Measurements from ENCODE around the gene SLC49A4.

Gene SLC49A4

DNA sequence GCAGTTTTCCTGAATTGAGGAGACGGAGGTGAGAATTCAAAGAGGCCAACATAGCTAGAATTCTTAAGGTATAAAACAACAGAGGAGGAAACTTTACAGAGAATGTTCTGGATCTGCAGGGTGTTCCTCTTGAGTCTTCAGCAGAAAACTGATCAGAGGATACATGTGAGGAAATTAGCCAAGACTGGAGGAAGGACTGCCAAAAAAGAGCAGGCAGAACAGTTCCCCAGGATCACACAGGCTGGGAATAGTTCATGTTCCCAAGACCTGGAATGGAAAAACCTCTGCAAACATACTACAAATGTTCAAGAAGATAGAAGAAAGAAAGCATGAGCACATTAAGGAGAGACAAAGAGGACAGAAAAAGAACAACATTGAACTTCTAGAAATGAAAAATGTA lies 7.5 kb downstream of the SLC49A4 start:
- Histone ChIP-seq H3K27me3 (ENCODE audit: control insufficient read depth, insufficient read depth, low read length, poor library complexity, severe bottlenecking) (no peaks in the 10 kb centered on the region), H3K36me3 (ENCODE audit: control insufficient read depth, insufficient read depth, low read length) (no peaks in the 10 kb centered on the region), H3K27ac (ENCODE audit: insufficient read depth, low read depth, low read length, poor library complexity, severe bottlenecking) (no peak overlapping the region), H3K4me3 (ENCODE audit: insufficient read depth, low read depth, low read length) (no peak overlapping the region), H3K9me3 (ENCODE audit: control insufficient read depth, low read length) (no peaks in the 10 kb centered on the region), H3K4me1 (ENCODE audit: control insufficient read depth, insufficient read depth, low read length) (no peaks in the 10 kb centered on the region)
- 90 to 96% methylated on average over 1 of the region's 1 CpG for WGBS, 2 experiments

DNA sequence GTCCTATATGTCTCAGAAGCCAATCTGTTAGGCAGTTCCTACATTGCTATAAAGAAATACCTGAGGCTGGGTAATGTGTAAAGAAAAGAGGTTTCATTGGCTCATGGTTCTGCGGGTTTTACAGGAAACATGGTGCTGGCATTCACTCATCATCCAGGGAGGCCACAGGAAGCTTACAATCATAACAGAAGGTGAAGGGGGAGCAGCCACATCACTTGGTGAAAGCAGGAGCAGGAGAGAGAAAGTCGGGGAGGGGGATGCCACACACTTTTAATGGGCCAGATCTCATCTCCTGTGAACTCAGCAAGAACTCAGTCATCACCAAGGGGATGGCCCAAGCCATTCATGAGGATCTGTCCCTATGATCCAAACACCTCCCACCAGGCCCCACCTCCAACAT lies 9.1 kb downstream of the SLC49A4 start:
- 85 to 89% methylated on average over 2 of the region's 2 CpGs for WGBS, 2 experiments
- no peak overlapping the region for H3K27ac ChIP-seq (ENCODE audit: insufficient read depth, low read depth, low read length, poor library complexity, severe bottlenecking)

DNA sequence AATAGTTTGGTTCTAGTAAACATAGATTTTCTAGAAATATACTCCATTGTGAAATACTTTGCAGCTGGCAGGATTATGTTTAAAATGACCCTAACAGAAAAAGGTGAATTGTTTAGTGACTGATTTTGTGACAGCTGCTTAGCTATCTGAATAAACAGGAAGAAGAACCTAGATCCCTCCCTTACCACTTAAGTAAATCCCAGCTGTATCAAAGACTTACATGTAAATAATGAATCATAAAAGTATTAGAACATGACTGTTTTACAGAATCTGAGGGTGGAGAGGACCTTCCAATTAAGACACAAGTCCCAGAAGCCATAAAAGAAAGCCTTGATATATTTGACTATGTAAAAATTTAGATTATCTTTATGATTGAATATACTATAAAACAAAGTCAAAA lies 15.9 kb downstream of the SLC49A4 start:
- Histone ChIP-seq H3K27me3 (ENCODE audit: control insufficient read depth, insufficient read depth, low read length, poor library complexity, severe bottlenecking) (no peaks in the 10 kb centered on the region), H3K36me3 (ENCODE audit: control insufficient read depth, insufficient read depth, low read length) (no peaks in the 10 kb centered on the region), H3K4me3 (ENCODE audit: insufficient read depth, low read depth, low read length) (no peak overlapping the region), H3K4me1 (ENCODE audit: control insufficient read depth, insufficient read depth, low read length) (no peaks in the 10 kb centered on the region), H3K9me3 (ENCODE audit: control insufficient read depth, low read length) (no peaks in the 10 kb centered on the region), H3K27ac (ENCODE audit: insufficient read depth, low read depth, low read length, poor library complexity, severe bottlenecking) (no peak overlapping the region)

More for the DNA sequence above, 9.1 kb downstream of the SLC49A4 start:
- Histone ChIP-seq H3K9me3 (ENCODE audit: control insufficient read depth, low read length) (no peaks in the 10 kb centered on the region), H3K36me3 (ENCODE audit: control insufficient read depth, insufficient read depth, low read length) (no peaks in the 10 kb centered on the region), H3K4me3 (ENCODE audit: insufficient read depth, low read depth, low read length) (no peak overlapping the region), H3K27me3 (ENCODE audit: control insufficient read depth, insufficient read depth, low read length, poor library complexity, severe bottlenecking) (no peaks in the 10 kb centered on the region), H3K4me1 (ENCODE audit: control insufficient read depth, insufficient read depth, low read length) (no peaks in the 10 kb centered on the region)

DNA sequence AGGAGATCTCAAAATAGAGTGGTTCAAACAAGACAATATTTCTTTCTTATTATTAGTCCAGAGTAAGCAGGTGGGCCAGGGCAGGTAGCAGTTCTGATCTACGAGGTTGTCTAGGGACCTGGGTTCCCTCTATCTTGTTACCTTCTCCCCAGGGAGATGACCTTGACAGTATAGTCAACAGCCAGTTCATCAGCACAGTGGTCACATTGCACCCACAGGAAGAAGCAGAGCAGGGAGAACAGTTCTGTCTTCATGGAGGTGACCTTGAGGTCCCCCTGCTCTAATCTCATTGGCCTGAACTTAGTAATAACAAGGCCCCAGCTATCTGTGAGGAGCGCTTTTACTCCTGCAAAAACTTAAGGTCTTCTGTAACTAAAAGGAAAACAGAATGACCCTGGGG lies 21.7 kb downstream of the SLC49A4 start:
- no peaks in the 10 kb centered on the region for H3K27me3 ChIP-seq (ENCODE audit: control insufficient read depth, insufficient read depth, low read length, poor library complexity, severe bottlenecking)
- 97 to 98% methylated on average over 2 of the region's 2 CpGs for WGBS, 2 experiments
- H3K27ac ChIP-seq (ENCODE audit: insufficient read depth, low read depth, low read length, poor library complexity, severe bottlenecking): no peak overlapping the region
- no peak overlapping the region for H3K4me3 ChIP-seq (ENCODE audit: insufficient read depth, low read depth, low read length)
- no peaks in the 10 kb centered on the region for H3K36me3 ChIP-seq (ENCODE audit: control insufficient read depth, insufficient read depth, low read length)
- H3K4me1 ChIP-seq (ENCODE audit: control insufficient read depth, insufficient read depth, low read length): no peaks in the 10 kb centered on the region
- no peaks in the 10 kb centered on the region for H3K9me3 ChIP-seq (ENCODE audit: control insufficient read depth, low read length)

DNA sequence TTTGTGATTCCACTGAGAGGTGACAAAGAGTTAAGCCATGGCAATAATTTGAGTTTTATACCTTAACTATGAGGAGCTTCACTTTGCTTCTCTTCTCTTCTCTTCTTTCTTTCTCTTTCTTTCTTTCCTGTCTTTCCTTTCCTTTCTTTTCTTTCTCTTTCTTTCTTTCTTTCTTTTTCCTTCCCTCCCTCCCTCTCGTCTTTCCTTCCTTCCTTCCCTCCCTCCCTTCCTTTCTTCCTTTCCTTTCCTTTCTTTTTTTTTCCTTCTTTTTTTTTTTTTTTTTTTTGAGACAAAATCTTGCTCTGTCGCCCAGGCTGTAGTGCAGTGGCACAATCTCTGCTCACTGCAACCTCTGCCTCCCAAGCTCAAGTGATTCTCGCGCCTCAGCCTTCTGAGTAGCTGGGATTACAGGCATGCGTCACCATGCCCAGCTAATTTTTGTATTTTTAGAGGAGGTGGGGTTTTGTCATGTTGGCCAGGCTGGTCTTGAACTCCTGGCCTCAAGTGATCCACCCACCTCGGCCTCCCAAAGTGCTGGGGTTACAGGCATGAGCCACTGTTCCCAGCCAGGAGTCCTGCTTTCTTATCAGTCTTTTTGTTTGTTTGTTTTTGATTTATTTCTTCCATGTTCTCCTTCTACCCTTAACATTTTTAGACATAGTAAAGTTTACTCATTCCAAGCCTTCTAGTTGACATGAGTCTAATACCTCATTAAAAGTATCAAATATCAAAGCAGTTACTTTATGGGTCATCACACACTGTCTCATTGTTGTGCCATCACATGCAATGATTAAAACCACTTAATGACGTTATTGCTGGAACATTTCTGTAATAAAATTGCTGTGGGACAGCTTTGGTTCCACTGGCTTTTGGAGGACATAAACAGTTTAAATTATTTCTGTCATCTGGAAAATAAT lies 29.9 kb downstream of the SLC49A4 start:
- H3K36me3 ChIP-seq (ENCODE audit: control insufficient read depth, insufficient read depth, low read length): no peaks in the 10 kb centered on the region
- 82 to 93% methylated on average over 7 of the region's 7 CpGs for WGBS, 2 experiments

DNA sequence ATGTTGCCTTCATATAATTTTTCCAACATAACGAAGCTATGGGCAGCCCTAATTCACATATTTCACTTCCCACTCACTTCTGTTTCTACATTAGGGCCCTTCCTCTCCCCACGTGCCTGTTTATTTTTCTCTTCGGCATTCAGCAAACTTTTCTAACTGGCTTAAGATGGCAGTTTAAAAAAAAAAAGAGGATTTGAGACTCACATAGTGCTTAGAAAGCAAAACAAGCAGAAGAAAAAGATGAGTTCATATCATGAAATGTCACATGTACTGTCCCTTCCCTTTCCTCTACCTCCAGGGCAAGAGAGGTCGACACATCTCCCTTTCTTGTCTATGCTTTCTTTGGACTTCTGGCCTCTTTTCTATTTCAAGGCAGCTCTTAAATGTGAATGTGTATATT lies 30.6 kb downstream of the SLC49A4 start:
- 93 to 94% methylated on average over 4 of the region's 4 CpGs for WGBS, 2 experiments
- Histone ChIP-seq H3K36me3 (ENCODE audit: control insufficient read depth, insufficient read depth, low read length) (no peaks in the 10 kb centered on the region), H3K27ac (ENCODE audit: insufficient read depth, low read depth, low read length, poor library complexity, severe bottlenecking) (no peak overlapping the region), H3K9me3 (ENCODE audit: control insufficient read depth, low read length) (no peaks in the 10 kb centered on the region), H3K4me3 (ENCODE audit: insufficient read depth, low read depth, low read length) (no peak overlapping the region), H3K4me1 (ENCODE audit: control insufficient read depth, insufficient read depth, low read length) (no peaks in the 10 kb centered on the region), H3K27me3 (ENCODE audit: control insufficient read depth, insufficient read depth, low read length, poor library complexity, severe bottlenecking) (no peaks in the 10 kb centered on the region)

More for the DNA sequence above, 29.9 kb downstream of the SLC49A4 start:
- Histone ChIP-seq H3K4me3 (ENCODE audit: insufficient read depth, low read depth, low read length) (no peak overlapping the region), H3K4me1 (ENCODE audit: control insufficient read depth, insufficient read depth, low read length) (no peaks in the 10 kb centered on the region), H3K27ac (ENCODE audit: insufficient read depth, low read depth, low read length, poor library complexity, severe bottlenecking) (no peak overlapping the region), H3K27me3 (ENCODE audit: control insufficient read depth, insufficient read depth, low read length, poor library complexity, severe bottlenecking) (no peaks in the 10 kb centered on the region), H3K9me3 (ENCODE audit: control insufficient read depth, low read length) (no peaks in the 10 kb centered on the region)

DNA sequence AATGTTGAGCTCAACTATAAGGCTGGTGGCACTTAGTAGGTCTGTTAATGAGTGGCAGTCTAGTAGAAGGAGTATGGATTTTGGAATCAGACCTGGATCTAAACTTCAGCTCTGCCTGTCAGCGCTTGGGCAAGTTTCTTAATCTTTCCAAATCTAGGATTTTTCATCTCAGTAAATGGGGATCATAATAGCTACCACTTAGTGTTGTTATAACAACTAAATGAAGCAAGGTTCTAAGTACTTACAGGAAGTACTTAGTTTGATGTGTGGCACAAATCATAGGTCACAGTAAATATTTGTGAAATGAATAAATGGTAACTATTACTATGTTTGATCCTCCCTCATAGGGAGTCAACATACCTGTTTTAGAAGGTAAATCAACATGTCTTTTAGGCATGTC lies 31.4 kb downstream of the SLC49A4 start:
- H3K27me3 ChIP-seq (ENCODE audit: control insufficient read depth, insufficient read depth, low read length, poor library complexity, severe bottlenecking): no peaks in the 10 kb centered on the region
- H3K4me1 ChIP-seq (ENCODE audit: control insufficient read depth, insufficient read depth, low read length): no peaks in the 10 kb centered on the region
- no peak overlapping the region for H3K4me3 ChIP-seq (ENCODE audit: insufficient read depth, low read depth, low read length)
- 87% methylated on average over 1 of the region's 1 CpG; no CpG with 5 or more reads in 1 of the 2 experiments for WGBS, 2 experiments
- no peaks in the 10 kb centered on the region for H3K9me3 ChIP-seq (ENCODE audit: control insufficient read depth, low read length)
- no peaks in the 10 kb centered on the region for H3K36me3 ChIP-seq (ENCODE audit: control insufficient read depth, insufficient read depth, low read length)
- H3K27ac ChIP-seq (ENCODE audit: insufficient read depth, low read depth, low read length, poor library complexity, severe bottlenecking): no peak overlapping the region

DNA sequence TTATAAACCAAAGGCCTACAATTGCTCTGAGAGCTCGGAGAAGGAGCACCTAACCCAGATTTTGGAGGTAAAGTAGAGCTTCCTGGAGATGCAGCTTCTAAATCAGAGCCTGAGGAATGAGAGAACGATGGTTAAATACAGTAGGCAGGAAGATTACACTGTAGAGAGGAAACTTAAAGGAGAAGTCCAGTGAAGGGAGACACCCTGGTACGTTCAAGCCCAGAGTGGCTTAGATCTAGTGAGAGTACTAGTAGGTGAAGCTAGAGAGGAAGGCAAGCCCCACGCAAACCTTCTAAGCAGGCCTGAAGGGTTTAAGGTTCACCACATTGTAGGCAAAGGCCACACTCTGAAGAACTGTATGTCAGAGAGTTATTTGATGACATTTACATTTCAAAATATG lies 33.4 kb downstream of the SLC49A4 start:
- no peaks in the 10 kb centered on the region for H3K36me3 ChIP-seq (ENCODE audit: control insufficient read depth, insufficient read depth, low read length)
- H3K27me3 ChIP-seq (ENCODE audit: control insufficient read depth, insufficient read depth, low read length, poor library complexity, severe bottlenecking): no peaks in the 10 kb centered on the region
- no peaks in the 10 kb centered on the region for H3K4me1 ChIP-seq (ENCODE audit: control insufficient read depth, insufficient read depth, low read length)
- WGBS, 2 experiments: 91 to 94% methylated on average over 4 of the region's 4 CpGs
- H3K27ac ChIP-seq (ENCODE audit: insufficient read depth, low read depth, low read length, poor library complexity, severe bottlenecking): no peak overlapping the region
- H3K9me3 ChIP-seq (ENCODE audit: control insufficient read depth, low read length): no peaks in the 10 kb centered on the region
- no peak overlapping the region for H3K4me3 ChIP-seq (ENCODE audit: insufficient read depth, low read depth, low read length)

DNA sequence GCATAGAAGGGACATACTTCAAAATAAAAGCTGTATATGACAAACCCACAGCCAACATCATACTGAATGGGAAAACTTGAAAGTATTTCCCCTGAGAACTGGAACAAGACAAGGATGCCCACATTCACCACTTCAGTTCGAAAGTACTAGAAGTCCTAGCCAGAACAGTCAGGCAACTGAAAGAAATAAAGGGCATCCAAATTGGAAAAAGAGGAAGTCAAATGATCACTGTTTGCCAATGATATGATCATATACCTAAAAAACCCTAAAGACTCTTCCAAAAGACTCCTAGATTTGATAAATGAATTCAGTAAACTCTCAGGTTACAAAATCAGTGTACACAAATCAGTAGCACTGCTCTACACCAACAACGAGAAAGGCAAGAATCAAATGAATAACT lies 40.7 kb downstream of the SLC49A4 start:
- no peak overlapping the region for H3K27ac ChIP-seq (ENCODE audit: insufficient read depth, low read depth, low read length, poor library complexity, severe bottlenecking)
- no peaks in the 10 kb centered on the region for H3K36me3 ChIP-seq (ENCODE audit: control insufficient read depth, insufficient read depth, low read length)
- no peaks in the 10 kb centered on the region for H3K27me3 ChIP-seq (ENCODE audit: control insufficient read depth, insufficient read depth, low read length, poor library complexity, severe bottlenecking)
- H3K4me3 ChIP-seq (ENCODE audit: insufficient read depth, low read depth, low read length): no peak overlapping the region
- no peaks in the 10 kb centered on the region for H3K9me3 ChIP-seq (ENCODE audit: control insufficient read depth, low read length)
- no peaks in the 10 kb centered on the region for H3K4me1 ChIP-seq (ENCODE audit: control insufficient read depth, insufficient read depth, low read length)
- 85 to 92% methylated on average over 2 of the region's 2 CpGs for WGBS, 2 experiments

DNA sequence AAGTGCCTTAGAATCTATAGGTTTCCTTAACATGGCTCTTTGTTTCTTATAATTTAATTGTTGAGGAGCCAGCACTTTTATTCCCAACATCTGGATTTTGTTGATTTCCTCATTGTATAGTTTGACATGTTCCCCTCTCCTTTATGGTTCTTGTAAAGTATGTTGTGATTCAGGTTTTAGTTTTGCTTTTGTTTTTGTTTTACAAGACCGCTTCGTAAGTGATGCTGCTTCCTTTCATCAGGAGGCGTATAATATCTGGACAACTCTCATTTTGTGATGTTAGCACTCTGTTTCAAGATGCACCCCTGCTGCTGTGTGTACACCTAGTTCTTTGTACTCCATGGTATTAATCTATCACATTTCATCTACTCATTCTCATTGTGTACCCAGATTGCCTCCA lies 48.7 kb downstream of the SLC49A4 start:
- no peaks in the 10 kb centered on the region for H3K9me3 ChIP-seq (ENCODE audit: control insufficient read depth, low read length)
- no peak overlapping the region for H3K27ac ChIP-seq (ENCODE audit: insufficient read depth, low read depth, low read length, poor library complexity, severe bottlenecking)
- H3K4me3 ChIP-seq (ENCODE audit: insufficient read depth, low read depth, low read length): no peak overlapping the region
- WGBS, 2 experiments: 65% methylated on average over 3 of the region's 3 CpGs
- no peaks in the 10 kb centered on the region for H3K27me3 ChIP-seq (ENCODE audit: control insufficient read depth, insufficient read depth, low read length, poor library complexity, severe bottlenecking)
- H3K36me3 ChIP-seq (ENCODE audit: control insufficient read depth, insufficient read depth, low read length): no peaks in the 10 kb centered on the region
- H3K4me1 ChIP-seq (ENCODE audit: control insufficient read depth, insufficient read depth, low read length): no peaks in the 10 kb centered on the region
